NCI-H1105 treated with DMSO at 0.1 percent for 48 hours (cell line): Measurements from ENCODE around the gene TH.

Source experiments
- DNase-seq: peaks from one replicate; lab custom pipeline; 2025; lab: John Stamatoyannopoulos, UW

The TH gene

GRCh38 chr11:2159536-2160413, 11.8 kb downstream of the TH start:
- no peak for DNase-seq

DNA sequence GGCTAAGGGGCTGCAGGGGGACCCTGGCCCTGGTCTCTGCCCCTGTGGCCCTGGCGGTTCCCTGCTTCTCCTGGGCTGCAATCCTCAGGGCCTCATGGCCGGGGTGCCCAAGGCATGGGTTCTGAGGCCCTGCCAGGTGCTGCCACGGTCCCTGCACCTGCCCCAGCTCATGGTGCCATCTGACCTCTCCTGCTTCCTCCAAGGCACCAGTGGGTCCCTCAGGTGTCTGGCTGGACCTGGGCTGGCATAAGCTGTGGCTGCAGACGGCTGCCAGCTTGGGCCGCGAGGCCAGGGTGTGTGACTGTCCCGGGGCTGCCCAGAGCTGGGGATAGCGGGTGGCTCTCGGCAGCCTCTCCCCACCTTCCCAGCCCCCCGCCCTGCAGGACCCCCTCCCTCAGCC, 12.6 kb downstream of the TH start:
- DNase-seq: no peak

DNA sequence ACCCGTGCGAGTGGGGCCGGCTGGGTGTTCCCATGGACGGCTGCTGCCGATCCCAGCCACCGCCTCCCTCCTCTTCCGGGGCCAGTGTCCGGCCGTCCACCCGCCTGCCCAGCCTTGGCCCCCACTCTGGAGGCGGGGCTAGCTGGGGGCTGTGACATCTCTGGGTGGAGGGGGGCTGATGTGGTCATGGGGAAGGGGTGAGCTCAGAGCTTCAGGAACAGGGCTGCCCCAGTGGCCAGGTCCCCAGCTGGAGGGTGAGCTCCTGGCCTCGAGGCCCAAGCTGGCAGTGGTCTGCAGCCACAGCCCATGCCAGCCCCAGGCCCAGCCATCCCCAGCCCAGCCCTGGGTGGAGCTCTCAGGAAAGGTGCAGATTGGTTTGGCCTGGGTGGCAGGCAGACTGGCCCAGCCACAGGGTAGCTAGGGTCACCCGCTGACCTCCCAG, 13.3 kb downstream of the TH start:
- no peak for DNase-seq

DNA sequence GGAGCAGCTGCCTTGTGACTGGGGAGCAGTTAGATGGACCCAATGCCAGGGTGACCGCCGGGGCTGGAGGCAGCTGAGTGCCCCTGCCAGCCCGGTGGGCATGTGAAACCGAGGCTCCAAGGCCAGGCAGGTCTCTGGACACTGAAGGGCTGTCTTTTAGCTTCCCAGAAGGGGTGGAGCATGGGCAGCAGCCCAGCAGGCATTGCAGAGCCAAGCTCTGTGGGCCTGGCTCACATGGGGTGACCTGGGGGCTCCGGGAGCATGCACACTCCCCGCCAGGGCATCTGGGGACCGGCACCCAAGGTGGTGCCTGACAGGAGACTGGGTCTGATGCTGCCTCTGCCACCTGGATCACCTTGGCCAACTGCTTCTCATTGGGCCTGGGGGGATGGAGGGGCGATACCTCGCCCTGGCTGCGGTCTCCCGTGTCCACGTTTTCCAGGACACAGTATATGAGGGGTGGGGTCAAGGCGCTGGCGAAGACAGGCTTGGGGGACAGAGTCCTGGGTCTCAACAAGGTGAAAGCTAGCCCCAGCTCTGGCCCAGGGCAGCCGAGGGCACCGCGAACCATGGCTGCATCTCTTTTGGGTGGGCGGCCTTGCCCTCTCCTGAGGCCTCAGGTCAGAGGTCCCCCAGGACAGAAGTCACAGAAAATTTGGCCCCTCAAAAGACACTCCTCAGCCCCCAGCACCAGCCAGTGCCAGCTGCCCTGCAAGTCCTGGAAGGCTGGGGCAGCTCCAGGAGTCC, 14.1 kb downstream of the TH start:
- DNase-seq: no peak

- DNase-seq: peak; percentile 25
Observed at GRCh38 chr11:2156416-2157182, 15.0 kb downstream of the TH start.

DNA sequence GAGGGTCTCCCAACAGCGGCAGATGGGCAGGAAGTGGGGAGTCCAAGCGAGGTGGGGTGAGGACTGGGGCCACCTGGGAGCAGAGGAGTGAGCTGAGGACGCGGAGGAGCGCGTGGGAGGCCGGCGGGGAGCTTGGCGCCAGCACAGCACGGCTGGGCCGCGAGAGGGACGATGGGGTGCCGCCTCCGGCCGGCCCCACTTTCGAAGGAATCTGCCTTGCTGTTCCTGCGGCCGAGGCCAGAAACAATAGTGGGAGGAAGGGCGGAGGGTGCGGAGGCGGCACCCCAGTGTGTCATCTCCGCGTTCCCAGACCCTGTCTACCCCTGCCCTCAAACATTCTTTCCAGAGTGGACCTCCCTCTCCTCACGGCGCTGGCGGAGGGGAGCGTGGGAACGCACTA, 16.1 kb downstream of the TH start:
- no peak for DNase-seq

DNA sequence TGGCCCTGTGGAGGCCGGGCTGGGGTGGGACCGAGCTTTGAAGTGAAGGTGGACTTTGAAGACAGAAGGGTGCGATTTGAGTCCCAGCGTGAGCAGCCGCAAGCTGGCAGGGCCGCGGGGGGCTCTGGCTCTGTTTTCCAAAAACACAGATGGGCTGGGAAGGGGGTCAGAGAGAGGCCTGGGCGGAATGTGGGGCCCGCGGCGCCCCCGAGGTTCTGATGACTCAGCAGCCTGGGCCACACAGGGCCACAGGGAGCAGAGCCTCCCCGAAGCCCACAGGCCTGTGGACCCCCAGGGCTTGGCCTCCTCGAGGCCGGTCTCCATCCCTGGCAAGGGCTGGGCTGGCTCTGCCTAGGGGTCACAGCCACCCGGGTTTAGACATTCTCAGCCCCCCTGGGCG, 16.7 kb downstream of the TH start:
- no peak for DNase-seq

- DNase-seq: no peak
Observed at GRCh38 chr11:2154195-2154585, 17.4 kb downstream of the TH start.

- DNase-seq: no peak
Observed at GRCh38 chr11:2153581-2154194, 17.9 kb downstream of the TH start.

DNA sequence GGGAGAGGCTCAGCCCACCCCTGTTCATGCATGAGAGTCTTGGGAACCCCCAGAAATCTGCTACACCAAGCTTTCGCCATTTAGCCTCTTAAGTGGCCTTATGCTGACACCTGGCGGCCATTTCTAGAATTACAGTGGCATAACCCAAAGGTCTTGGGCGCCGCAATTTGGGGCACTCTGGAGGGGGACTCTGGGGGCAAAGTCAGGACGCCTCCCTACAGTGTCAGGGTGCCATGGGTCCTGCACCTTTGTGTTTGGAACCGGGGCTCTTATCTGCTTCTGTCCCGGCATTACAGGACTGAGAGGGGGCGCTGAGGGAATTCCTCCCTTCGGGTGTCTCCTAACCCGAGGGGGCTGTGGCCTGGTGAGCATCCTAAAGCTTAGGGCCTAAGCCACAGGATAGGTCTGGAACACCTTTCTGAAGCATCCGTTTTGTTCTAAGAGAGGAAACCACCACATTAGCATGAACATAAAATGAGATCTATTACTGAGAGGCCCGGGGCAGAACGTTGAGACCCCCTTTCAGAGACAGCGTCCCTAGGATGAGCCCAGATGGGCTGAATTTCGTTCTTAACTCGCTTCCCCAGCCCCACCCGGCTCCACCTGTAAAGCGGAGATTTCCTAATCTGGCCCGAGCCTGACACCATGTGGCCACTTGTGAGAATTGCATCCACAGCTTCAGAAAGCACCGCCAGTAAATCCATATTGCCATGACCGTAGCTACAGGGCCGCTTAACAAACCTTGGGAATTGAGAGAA, 19.9 kb downstream of the TH start:
- peak; percentile 79 for DNase-seq

DNA sequence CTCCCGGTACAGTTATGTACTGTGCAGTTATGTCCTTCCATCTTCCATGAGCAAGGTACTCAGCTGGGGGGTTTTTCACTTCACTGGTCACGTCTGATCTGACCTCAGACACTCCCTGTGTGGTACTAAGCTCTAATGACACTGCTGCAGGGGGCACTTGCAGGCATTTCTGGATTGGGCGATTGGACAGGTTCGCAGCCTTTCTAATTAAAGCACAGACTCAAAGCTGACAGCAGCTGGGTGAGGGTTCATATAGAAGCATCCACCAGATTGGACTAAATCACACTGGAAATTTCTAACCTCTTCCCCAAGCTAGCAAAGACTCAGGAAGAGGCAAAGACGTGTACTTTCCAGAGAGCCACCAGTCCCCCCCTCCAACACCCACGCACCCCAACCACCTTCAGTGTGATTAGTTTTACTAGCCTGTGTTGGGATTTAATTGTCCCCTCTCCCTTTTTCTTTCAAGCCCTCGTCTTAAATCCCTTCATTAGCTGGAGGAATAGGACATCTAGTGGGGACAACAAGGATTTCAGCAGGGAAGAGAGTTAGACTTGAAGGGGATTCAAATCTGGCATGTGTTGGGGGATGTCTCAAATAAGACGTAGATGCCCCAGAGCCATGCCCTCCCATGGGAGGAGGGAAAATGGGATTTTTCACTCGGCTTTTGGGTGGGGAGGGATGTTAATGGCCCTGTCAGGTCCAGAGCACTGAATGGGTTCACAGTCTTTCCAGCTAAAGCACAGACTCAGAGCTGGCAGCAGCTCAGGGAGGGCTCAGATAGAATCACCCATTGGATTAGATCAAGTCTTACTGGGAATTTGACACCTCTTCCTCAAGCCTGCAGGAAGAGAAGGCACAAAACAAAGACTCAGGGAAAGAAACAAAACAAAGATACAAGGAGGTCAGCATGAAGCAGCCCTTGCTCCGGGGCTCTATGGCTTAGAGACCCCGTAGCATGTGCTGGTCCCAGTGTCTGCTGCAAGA, 21.5 kb downstream of the TH start:
- DNase-seq: peak; percentile 72

DNA sequence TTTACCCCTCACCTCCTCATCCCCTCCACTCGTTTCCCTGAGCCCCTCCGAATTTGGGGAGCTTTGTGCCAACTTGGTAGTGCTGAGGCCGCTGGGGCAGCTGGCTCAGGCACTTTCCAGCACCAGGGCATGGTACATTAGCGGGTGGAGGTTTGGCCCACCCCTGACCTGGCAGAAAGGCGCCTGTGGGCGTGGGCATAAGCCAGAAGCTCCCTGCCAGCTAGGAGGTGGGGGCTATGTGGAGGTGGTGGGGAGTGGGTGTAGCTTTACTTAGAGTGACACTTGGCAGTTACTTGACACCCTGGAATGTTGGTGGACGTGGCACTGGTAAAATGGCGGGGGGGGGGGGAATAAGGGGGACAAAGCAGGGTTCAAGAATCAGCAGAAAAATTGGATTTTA, 22.2 kb downstream of the TH start:
- DNase-seq: no peak

- DNase-seq: no peak
Observed at GRCh38 chr11:2148595-2148994, 23.0 kb downstream of the TH start.

GRCh38 chr11:2147391-2147790, 24.2 kb downstream of the TH start:
- DNase-seq: no peak

- DNase-seq: no peak
Observed at GRCh38 chr11:2146051-2146450, 25.6 kb downstream of the TH start.

DNA sequence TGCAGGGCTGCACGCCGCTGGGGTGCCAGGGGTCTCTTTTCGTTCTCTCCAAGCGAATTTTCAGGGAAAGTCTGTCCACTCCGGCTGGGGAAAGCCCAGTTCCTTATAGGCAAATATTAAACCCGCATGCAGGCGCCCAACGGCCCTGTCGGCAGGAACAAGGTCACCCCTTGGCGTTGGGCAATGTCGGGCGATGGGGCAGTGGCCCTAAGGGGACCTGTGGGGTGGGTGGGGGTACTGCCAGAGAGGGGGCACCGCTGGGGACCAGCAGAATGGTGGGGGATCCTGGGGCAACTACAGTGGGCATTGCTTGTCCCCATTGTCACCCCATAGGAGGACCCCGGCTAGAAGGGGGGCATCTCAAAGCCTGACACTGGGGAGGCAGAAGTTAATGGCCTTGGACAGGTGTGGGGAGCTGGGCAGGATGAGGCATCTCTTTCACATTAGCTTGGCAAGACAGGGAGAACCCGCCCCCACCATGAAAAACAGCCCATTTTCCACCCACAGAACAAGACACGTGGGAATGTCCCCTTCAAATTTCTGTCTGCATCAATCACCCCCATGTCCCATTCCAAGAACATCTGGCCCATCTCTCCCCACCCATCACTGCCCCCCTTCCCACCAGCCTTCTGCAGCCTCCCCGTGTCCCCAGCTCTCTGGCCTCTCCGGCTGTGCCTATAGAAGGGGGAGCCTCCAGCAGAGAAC, 26.9 kb downstream of the TH start:
- DNase-seq: no peak

DNA sequence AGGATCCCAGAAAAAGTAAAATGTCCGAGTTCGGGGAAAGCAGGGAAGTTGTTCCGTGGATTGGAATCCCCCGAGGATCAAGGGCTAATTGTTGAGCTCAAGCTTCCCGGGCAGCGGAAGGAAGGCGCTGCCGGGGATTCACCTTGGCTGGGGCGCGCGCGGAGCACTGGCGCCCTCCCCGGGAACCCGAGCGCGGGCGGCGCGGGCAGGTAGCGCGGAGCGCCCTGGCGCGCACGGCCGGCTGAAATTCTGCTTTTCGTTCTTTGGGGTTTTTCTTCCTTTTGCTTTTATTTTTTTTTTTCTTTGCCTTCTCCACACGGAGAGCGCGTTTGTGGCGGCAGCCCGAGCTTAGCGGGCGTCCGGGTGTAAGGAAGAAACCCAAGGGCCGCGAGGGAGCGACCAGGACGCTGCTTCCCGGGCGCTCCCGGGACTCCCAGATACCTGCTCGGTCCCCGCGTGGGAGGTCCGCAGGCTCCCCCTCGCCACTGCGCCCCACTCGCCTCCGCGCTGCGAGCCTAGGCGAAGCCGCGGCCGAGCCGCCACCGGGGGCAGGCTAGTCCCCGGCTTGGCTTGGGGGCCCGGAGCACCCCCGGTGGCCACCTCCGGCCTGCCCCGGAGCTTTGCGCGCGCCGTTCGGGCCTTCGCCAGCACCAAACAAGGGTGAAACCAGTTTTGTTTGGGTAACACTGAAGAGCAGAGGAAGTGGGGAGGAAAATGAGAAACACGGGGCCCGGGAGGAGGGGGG, 27.6 kb downstream of the TH start:
- peak; percentile 12 for DNase-seq

DNA sequence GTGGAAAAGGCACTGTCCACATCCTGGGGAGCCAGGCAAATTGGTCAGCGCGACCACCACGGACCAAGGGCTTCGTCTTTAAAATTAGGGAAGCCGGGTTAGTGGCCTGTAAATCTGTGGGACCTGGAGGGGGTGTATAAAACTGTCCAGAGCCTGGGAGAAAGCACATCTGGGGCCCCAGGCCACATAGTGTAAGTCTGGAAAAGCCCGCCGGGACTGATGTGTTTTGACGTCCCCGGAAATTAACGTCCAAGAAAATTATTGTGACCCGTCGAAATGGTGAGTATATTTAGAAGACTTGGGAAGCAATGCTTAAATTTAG, 28.2 kb downstream of the TH start:
- no peak for DNase-seq

DNA sequence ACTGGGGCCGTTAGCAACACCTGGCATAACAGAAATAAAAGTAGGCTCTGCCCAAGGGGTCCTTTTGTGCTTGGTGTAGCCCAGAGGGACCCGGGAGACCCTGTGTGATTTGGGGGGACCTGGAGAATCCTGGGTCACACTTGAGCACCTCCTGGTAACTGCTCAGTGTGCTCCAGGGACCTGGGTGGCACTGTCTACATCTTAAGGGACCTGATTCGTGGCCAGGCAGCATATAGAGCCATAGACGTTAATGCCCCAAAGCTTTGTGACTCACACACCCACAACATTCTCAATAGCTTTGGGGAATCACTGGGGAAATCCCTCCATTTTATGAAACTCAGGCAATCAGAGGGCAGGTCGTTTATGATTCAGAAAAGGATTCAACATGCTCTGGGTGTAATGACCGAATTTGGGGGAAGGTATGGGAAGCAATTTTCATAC, 28.8 kb downstream of the TH start:
- no peak for DNase-seq
